Neural cell (in vitro differentiated cells): ENCODE measurements around the gene FOXP3. TPM values are rescaled to one million over a fixed set of nuclear protein-coding genes. Genes with fewer than 3 reads are reported as not detected.

Source experiments
- H2AFZ ChIP-seq: fragments of 200-600, 300-800 bp; sonication (generic), shearing (Covaris generic); 2 replicates; pipeline ENCODE4 v1.6.0; 2014; ENCODE audit warnings: low read depth, mild to moderate bottlenecking, antibody characterized with exemption, low read length, moderate library complexity
- H3F3A ChIP-seq: fragments of 200-600 bp; shearing (Covaris generic); 2 replicates; pipeline ENCODE4 v1.6.1; 2016; ENCODE audit warnings: mild to moderate bottlenecking, moderate library complexity, mixed read lengths, antibody characterized with exemption, low read length; ENCODE audit not compliant: insufficient read depth, poor library complexity, severe bottlenecking
- H3K27ac ChIP-seq: fragments of 200-600, 300-800 bp; sonication (generic), shearing (Covaris generic); 2 replicates; pipeline ENCODE4 v1.5.1; 2014; ENCODE audit warnings: mild to moderate bottlenecking, low read length, moderate library complexity
- H3K27me3 ChIP-seq: fragments of 300-800, 200-600 bp; sonication (generic), shearing (Covaris generic); 2 replicates; pipeline ENCODE4 v1.6.0; 2014; ENCODE audit warnings: mild to moderate bottlenecking, low read depth, low read length, moderate library complexity; ENCODE audit not compliant: insufficient read depth
- H3K36me3 ChIP-seq: fragments of 300-800, 200-600 bp; sonication (generic), shearing (Covaris generic); 2 replicates; pipeline ENCODE4 v1.5.1; 2014; ENCODE audit warnings: mild to moderate bottlenecking, antibody characterized with exemption, low read length, moderate library complexity; ENCODE audit not compliant: insufficient read depth
- H3K4me2 ChIP-seq: fragments of 300-800, 200-600 bp; sonication (generic), shearing (Covaris generic); 2 replicates; pipeline ENCODE4 v1.6.0; 2014; ENCODE audit warnings: mild to moderate bottlenecking, low read length
- H3K4me3 ChIP-seq: fragments of 300-800, 200-600 bp; sonication (generic), shearing (Covaris generic); 2 replicates; pipeline ENCODE4 v1.5.1; 2014; ENCODE audit warnings: mild to moderate bottlenecking, low read length, moderate library complexity
- H3K79me2 ChIP-seq: fragments of 200-600 bp; shearing (Covaris generic); replicated peaks from 2 replicates; pipeline ENCODE4 v1.6.0; 2014; ENCODE audit warnings: mild to moderate bottlenecking, low read length, moderate library complexity; ENCODE audit not compliant: insufficient read depth
- H3K9ac ChIP-seq: fragments of 300-800, 200-600 bp; sonication (generic), shearing (Covaris generic); 2 replicates; pipeline ENCODE4 v1.6.1; 2016; ENCODE audit warnings: mild to moderate bottlenecking, low read length, mixed read lengths
- H3K9me2 ChIP-seq: fragments of 200-600 bp; shearing (Covaris generic); 2 replicates; pipeline ENCODE4 v1.6.1; 2016; ENCODE audit warnings: mild to moderate bottlenecking, low read length, mixed read lengths; ENCODE audit not compliant: insufficient read depth
- H3K9me3 ChIP-seq: fragments of 200-600, 300-800 bp; sonication (generic), shearing (Covaris generic); 2 replicates; pipeline ENCODE4 v1.6.1; 2016; ENCODE audit warnings: mild to moderate bottlenecking, mixed run types, low read length, moderate library complexity, mixed read lengths
- H4K20me1 ChIP-seq: fragments of 200-600 bp; shearing (Covaris generic); 2 replicates; pipeline ENCODE4 v1.6.1; 2016; ENCODE audit warnings: mild to moderate bottlenecking, mixed run types; ENCODE audit not compliant: insufficient read depth
- CTCF ChIP-seq: fragments of 450-650 bp; IDR thresholded peaks from 2 replicates; pipeline ENCODE4 v1.5.1; 2014; ENCODE audit warnings: antibody characterized with exemption, mild to moderate bottlenecking, moderate library complexity; ENCODE audit not compliant: poor library complexity, severe bottlenecking
- EP300 ChIP-seq: fragments of 450-650 bp; conservative IDR thresholded peaks from 2 replicates; pipeline ENCODE4 v1.6.1; 2014; ENCODE audit warnings: antibody characterized with exemption, mild to moderate bottlenecking, moderate library complexity; ENCODE audit not compliant: poor library complexity, severe bottlenecking
- EZH2 ChIP-seq: fragments of 200-600, 300-800 bp; shearing (Covaris generic), sonication (generic); IDR thresholded peaks from 2 replicates; pipeline ENCODE4 v1.6.1; 2014; ENCODE audit warnings: antibody characterized with exemption, low read length, borderline replicate concordance, mild to moderate bottlenecking; ENCODE audit not compliant: insufficient read depth, poor library complexity, severe bottlenecking
- MXI1 ChIP-seq: fragments of 450-650 bp; conservative IDR thresholded peaks from 2 replicates; pipeline ENCODE4 v1.6.1; 2014; ENCODE audit warnings: antibody characterized with exemption, mild to moderate bottlenecking; ENCODE audit not compliant: poor library complexity, severe bottlenecking
- POLR2AphosphoS5 ChIP-seq: IDR thresholded peaks from 2 replicates; pipeline ENCODE4 v1.6.1; 2012
- RAD21 ChIP-seq: fragments of 450-650 bp; conservative IDR thresholded peaks from 2 replicates; pipeline ENCODE4 v1.6.1; 2014; ENCODE audit warnings: antibody characterized with exemption, mild to moderate bottlenecking, moderate library complexity
- REST ChIP-seq: IDR thresholded peaks from 2 replicates; pipeline ENCODE4 v1.6.1; 2012; ENCODE audit warnings: borderline replicate concordance
- SMC3 ChIP-seq: fragments of 450-650 bp; conservative IDR thresholded peaks from 2 replicates; pipeline ENCODE4 v1.6.1; 2014; ENCODE audit warnings: antibody characterized with exemption, mild to moderate bottlenecking, moderate library complexity; ENCODE audit not compliant: poor library complexity
- TAF1 ChIP-seq: IDR thresholded peaks from 2 replicates; pipeline ENCODE4 v1.6.1; 2012; ENCODE audit warnings: low read depth
- polyA plus RNA-seq: library from polyadenylated mRNA; depleted of rRNA; stranded (reverse); fragments of >200 nt; gene quantifications from 2 replicates; pipeline ENCODE4 v1.2.3, GENCODE V29; 2014

FOXP3 gene
- polyA plus RNA-seq, 1 donor from 2014 or later, result not detected

- H3K79me2 ChIP-seq, result no peaks in the 10 kb centered on the region
- no peaks in the 10 kb centered on the region for H3K9me3 ChIP-seq
- no peaks in the 10 kb centered on the region for H3K36me3 ChIP-seq
- H3K27me3 ChIP-seq, result no peaks in the 10 kb centered on the region
- TF ChIP-seq EZH2, result no peak
- no peak for TF ChIP-seq CTCF
- no peak for TF ChIP-seq EP300
- TF ChIP-seq POLR2AphosphoS5, result no peak
- no peak for TF ChIP-seq REST
- no peak for TF ChIP-seq TAF1
- no peak for TF ChIP-seq MXI1
- no peak for TF ChIP-seq SMC3
- TF ChIP-seq RAD21, result no peak
- no peak overlapping the region for H3K27ac ChIP-seq
- H3K9ac ChIP-seq, result no peak overlapping the region
- H3K4me2 ChIP-seq, result no peak overlapping the region
- no peaks in the 10 kb centered on the region for H3F3A ChIP-seq
- no peak overlapping the region for H2AFZ ChIP-seq
- no peak overlapping the region for H3K4me3 ChIP-seq
- H4K20me1 ChIP-seq, result no peaks in the 10 kb centered on the region
- H3K9me2 ChIP-seq, result no peaks in the 10 kb centered on the region
These were observed 12.4 kb upstream of the FOXP3 start for GRCh38 chrX:49276671-49277534.

- no peak overlapping the region for H3K27ac ChIP-seq
- H2AFZ ChIP-seq, result no peak overlapping the region
- H3K27me3 ChIP-seq, result no peaks in the 10 kb centered on the region
- H3K9me3 ChIP-seq, result no peaks in the 10 kb centered on the region
- H3K36me3 ChIP-seq, result no peaks in the 10 kb centered on the region
- no peaks in the 10 kb centered on the region for H3K9me2 ChIP-seq
- TF ChIP-seq RAD21, result no peak
- TF ChIP-seq SMC3, result no peak
- TF ChIP-seq CTCF, result no peak
- TF ChIP-seq MXI1, result no peak
- no peak for TF ChIP-seq REST
- TF ChIP-seq EP300, result no peak
- H3K9ac ChIP-seq, result no peak overlapping the region
- H3K79me2 ChIP-seq, result no peaks in the 10 kb centered on the region
- H4K20me1 ChIP-seq, result no peaks in the 10 kb centered on the region
- no peak overlapping the region for H3K4me3 ChIP-seq
- no peaks in the 10 kb centered on the region for H3F3A ChIP-seq
- no peak overlapping the region for H3K4me2 ChIP-seq
These were observed 11.7 kb upstream of the FOXP3 start for GRCh38 chrX:49276207-49276606.
